ENCODE results near the gene TICAM1. TPM values are rescaled to one million over a fixed set of nuclear protein-coding genes. Genes with fewer than 3 reads are reported as not detected.

The TICAM1 gene
- total and polyA plus RNA-seq, 2 of the 13 experiments (the other 11 are each of a cell fraction or from before 2014, with no cell fraction given) = 0.33 to 0.95 TPM

DNA sequence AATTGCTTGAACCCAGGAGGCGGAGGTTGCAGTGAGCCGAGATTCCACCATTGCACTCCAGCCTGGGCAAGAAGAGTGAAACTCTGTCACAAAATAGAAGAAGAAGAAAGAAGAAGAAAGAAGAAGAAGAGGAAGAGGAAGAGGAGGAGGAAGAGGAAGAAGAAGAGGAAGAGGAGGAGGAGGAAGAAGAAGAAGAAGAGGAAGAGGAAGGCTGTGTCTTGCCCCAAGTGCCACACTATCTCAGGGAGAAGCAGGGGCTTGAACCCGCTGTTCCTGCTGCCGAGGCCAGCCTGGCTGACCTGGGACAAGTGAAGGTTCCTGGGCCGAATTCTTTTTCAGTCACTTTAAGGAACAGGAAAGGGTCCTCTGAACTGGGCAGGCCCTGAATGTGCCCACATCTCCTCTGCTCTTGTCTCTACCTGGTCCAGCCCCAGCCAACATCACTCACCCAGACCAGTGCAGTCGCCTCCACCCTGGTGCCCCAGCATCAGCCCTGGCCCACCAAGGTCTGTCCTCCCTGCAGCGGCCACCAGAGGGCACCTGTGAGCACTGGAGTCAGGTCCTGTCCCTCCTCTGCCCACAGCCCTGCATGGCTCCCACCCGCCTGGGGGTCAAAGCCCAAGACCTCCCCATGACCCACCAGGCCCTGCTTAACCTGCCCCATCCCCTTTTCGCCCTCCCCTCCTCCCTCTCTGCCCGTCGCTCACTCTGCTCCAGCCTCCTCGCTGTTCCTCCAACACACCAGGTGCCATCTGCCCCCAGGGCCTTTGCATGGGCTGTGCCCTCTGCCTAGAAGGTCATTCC lies 20.0 kb downstream of the TICAM1 start (continued):
- TF ChIP-seq MED1 (CRISPR knock-in tag; IDR thresholded peaks at IDR 0.05) = peak; percentile 35; the same call in 1 of the 2 replicates
- 0 out of 2 replicates have a peak, but pooled peaks have one; percentile 17 for TF ChIP-seq ZBTB38 (CRISPR knock-in tag; IDR thresholded peaks at IDR 0.05)
- 0 out of 2 replicates have a peak, but pooled peaks have one; percentile 18 for TF ChIP-seq ZNF3 (CRISPR knock-in tag; IDR thresholded peaks at IDR 0.05)
- TF ChIP-seq THAP11 (CRISPR knock-in tag; IDR thresholded peaks at IDR 0.05) = peak; percentile 68
- TF ChIP-seq, protein P1, sequence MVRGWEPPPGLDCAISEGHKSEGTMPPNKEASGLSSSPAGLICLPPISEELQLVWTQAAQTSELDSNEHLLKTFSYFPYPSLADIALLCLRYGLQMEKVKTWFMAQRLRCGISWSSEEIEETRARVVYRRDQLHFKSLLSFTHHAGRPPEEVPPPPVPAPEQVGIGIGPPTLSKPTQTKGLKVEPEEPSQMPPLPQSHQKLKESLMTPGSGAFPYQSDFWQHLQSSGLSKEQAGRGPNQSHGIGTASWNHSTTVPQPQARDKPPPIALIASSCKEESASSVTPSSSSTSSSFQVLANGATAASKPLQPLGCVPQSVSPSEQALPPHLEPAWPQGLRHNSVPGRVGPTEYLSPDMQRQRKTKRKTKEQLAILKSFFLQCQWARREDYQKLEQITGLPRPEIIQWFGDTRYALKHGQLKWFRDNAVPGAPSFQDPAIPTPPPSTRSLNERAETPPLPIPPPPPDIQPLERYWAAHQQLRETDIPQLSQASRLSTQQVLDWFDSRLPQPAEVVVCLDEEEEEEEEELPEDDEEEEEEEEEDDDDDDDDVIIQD (CRISPR knock-in tag; IDR thresholded peaks at IDR 0.05; ENCODE audit: low read depth) = no peak
- no peak for TF ChIP-seq POGZ (CRISPR knock-in tag; IDR thresholded peaks at IDR 0.05)
- TF ChIP-seq HMG20A (CRISPR knock-in tag; IDR thresholded peaks at IDR 0.05; ENCODE audit: borderline replicate concordance) = no peak
- no peak for TF ChIP-seq NPAS2 (CRISPR knock-in tag; IDR thresholded peaks at IDR 0.05; ENCODE audit: borderline replicate concordance)
- peak; percentile 23 for TF ChIP-seq ZNF781 (CRISPR knock-in tag; IDR thresholded peaks at IDR 0.05; ENCODE audit: borderline replicate concordance, not compliant biosample characterization)
- peak; percentile 52; the same call in 1 of the 2 replicates for TF ChIP-seq SALL1 (CRISPR knock-in tag; IDR thresholded peaks at IDR 0.05)
- TF ChIP-seq MED13 (CRISPR knock-in tag; IDR thresholded peaks at IDR 0.05) = no peak

DNA sequence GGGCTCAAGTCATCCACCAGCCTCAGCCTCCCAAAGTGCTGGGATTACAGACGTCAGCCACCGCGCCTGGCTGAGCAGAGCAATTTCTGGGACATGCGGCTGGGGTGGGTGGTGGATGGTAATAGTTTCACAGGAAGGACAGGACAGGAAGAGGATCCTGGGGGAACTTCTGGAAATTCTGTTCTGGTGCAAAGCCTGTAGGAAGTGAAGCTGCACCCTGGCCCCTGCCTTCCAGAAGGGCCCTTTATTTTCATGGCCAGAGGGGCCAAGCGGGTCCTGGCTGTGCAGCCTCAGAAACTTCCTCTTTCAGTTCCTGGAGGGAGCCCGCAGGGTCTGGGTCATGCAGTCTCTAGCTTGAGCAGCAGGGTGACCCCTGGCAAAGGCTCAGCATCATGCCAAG lies 24.3 kb downstream of the TICAM1 start:
- no peaks in the 10 kb centered on the region for H3K36me3 ChIP-seq (replicated peaks in 1 of 2; ENCODE audit: control insufficient read depth in 1 of 2, insufficient read depth in 2 of 2, low read length in 2 of 2)
- no peak for DNase-seq (ENCODE audit: low spot score)
- no CpG with 5 or more reads among the region's 6 CpGs for WGBS (ENCODE audit: low lambda C conversion rate)
- no peak overlapping the region for H3K9ac ChIP-seq (ENCODE audit: insufficient read depth, low read depth, low read length)
- H3K4me1 ChIP-seq (ENCODE audit: insufficient read depth, low read length) = peaks cover 37% of the 10 kb centered on the region
- no peaks in the 10 kb centered on the region for H4K20me1 ChIP-seq (ENCODE audit: insufficient read depth, low read length)
- H3K79me2 ChIP-seq (ENCODE audit: insufficient read depth, low read length) = no peaks in the 10 kb centered on the region
- ChIA-PET CTCF (ENCODE audit: low intra/inter-chr PET ratio, low total read pairs) (no interaction called here), POLR2A (no interaction called here)
- no peak overlapping the region for H2AFZ ChIP-seq (ENCODE audit: low read length)
- no peak overlapping the region for H3K27ac ChIP-seq (ENCODE audit: extremely low read length, insufficient read depth, low read length)
- no TSS peak for BruUV-seq (replicated peaks)
- no peaks in the 10 kb centered on the region for H3K27me3 ChIP-seq (ENCODE audit: control insufficient read depth in 1 of 2, insufficient read depth in 2 of 2, low read length in 2 of 2)
- H3K4me3 ChIP-seq (replicated peaks in 1 of 3; ENCODE audit: insufficient read depth in 1 of 3, low read depth in 2 of 3, low read length in 3 of 3) = no peak overlapping the region; a peak in 1 of 6 replicates
- no peak for ATAC-seq
- FAIRE-seq = no peak
- no peaks in the 10 kb centered on the region for H3K9me3 ChIP-seq (ENCODE audit: low read length)
- intact Hi-C loops (cut with micrococcal nuclease; ENCODE audit: unreplicated experiment) = no loop called here
- peak overlapping the region; percentile 45; the same call in 1 of the 2 replicates for H3K4me2 ChIP-seq (ENCODE audit: low read depth, low read length)
- in situ Hi-C loops (cut with HindIII; ENCODE audit: extremely low pct_ligation_motif_present, low pct_unique_long_range_greater_than_20kb) = loop anchor here (5.0 kb wide), 1 partner anchor 45 kb away; no protein-coding TSS in a partner anchor
- TF ChIP-seq REL (CRISPR knock-in tag; conservative IDR thresholded peaks at IDR 0.05) (no peak), ZFP1 (CRISPR knock-in tag; IDR thresholded peaks at IDR 0.05) (no peak), CENPT (CRISPR knock-in tag; IDR thresholded peaks at IDR 0.05; ENCODE audit: low read depth) (no peak), NPAS2 (CRISPR knock-in tag; IDR thresholded peaks at IDR 0.05; ENCODE audit: borderline replicate concordance) (no peak), ZNF619 (CRISPR knock-in tag; IDR thresholded peaks at IDR 0.05) (no peak), HMG20B (CRISPR knock-in tag; conservative IDR thresholded peaks at IDR 0.05) (no peak)
- TF ChIP-seq, protein P2, sequence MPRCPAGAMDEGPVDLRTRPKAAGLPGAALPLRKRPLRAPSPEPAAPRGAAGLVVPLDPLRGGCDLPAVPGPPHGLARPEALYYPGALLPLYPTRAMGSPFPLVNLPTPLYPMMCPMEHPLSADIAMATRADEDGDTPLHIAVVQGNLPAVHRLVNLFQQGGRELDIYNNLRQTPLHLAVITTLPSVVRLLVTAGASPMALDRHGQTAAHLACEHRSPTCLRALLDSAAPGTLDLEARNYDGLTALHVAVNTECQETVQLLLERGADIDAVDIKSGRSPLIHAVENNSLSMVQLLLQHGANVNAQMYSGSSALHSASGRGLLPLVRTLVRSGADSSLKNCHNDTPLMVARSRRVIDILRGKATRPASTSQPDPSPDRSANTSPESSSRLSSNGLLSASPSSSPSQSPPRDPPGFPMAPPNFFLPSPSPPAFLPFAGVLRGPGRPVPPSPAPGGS (CRISPR knock-in tag; IDR thresholded peaks at IDR 0.05) = no peak
- TF ChIP-seq, protein P3, sequence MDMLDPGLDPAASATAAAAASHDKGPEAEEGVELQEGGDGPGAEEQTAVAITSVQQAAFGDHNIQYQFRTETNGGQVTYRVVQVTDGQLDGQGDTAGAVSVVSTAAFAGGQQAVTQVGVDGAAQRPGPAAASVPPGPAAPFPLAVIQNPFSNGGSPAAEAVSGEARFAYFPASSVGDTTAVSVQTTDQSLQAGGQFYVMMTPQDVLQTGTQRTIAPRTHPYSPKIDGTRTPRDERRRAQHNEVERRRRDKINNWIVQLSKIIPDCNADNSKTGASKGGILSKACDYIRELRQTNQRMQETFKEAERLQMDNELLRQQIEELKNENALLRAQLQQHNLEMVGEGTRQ (IDR thresholded peaks at IDR 0.05; ENCODE audit: low read depth, low read length) = no peak
- TF ChIP-seq, protein P3 (CRISPR knock-in tag; IDR thresholded peaks at IDR 0.05; ENCODE audit: borderline replicate concordance) = no peak

All from HepG2 (cell line).